HG02763 (cell line): ENCODE measurements around the gene CMTM3.
"Not testable (repeated sequence)": the region's sequence is repeated elsewhere in the genome, so short reads cannot be mapped to it uniquely, and the experiment has no call there.

Experiments used
- ATAC-seq: cut with Tn5 transposase; IDR thresholded peaks from one replicate; pipeline ENCODE4 v1.9.1; 2021; ENCODE audit warnings: mild to moderate bottlenecking, moderate library complexity; ENCODE audit not compliant: unreplicated experiment

Gene CMTM3

DNA sequence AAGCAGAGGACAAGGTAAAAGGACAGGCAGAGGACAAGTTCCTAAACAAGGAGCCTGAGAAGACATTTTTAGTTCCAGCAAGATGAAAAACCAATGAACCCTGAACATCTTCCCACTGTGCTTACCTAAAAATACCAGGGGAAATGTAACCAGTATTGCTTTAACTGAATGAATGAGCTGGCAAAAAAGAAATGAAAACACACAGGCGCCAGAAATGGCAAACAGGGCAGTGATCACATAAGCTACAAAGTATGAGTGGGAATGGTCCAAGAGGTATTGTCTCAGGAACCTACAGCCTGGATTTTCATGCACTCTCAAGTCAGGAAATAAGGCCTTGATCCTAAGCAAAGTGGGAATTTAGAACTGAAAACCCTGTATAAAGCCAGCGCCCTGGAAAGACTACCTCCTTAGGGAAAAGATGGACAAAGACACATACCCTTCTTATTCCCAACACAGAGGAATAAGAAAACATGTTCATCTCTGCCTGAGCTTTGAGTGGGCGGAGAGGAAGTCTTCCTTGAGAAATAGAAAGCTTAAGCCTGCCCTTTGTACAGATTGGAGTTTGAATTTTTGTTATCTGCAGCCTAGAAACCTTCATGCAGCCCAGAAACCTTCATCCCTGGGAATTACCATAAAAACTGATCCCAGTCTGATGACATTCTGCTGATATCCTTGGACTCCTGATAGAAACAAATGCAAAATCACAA, 23.1 kb upstream of the CMTM3 start:
- ATAC-seq, result no peak

DNA sequence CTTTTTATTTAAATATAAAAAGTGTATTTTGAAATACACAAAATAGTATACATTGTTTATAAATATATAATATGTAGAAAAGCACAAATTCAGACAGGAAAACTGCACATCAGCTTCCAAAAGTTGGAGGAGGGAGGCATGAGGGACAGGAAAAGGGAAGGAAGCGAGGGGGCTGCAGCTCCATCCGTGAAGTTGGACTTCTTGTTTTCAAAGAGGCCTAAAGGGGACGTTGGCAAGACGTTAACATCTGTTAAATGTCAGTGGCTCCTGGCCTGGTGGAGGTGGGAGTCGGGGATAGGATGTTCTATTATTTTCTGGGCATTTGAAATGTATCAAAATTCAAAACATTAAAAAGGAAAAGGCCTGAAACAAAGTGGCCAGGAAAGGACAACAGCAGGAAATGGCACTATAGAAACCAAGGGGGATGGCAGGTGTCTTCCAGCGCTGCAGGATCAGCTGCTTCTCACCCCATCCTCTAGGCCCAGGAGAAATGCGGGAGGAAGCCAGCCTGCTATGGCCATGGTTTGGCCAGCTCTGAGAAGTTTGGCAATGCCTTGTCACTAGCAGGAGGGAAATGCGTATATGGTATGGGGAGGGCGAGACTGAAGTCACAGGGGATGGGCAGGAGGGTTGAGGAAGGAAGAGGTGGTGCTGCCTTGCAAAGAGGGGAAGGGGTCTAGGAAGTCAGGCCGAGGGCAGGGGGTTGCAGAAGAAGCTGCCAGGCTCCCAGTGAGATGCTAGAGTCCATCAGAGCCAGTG, 18.8 kb upstream of the CMTM3 start:
- no peak for ATAC-seq

DNA sequence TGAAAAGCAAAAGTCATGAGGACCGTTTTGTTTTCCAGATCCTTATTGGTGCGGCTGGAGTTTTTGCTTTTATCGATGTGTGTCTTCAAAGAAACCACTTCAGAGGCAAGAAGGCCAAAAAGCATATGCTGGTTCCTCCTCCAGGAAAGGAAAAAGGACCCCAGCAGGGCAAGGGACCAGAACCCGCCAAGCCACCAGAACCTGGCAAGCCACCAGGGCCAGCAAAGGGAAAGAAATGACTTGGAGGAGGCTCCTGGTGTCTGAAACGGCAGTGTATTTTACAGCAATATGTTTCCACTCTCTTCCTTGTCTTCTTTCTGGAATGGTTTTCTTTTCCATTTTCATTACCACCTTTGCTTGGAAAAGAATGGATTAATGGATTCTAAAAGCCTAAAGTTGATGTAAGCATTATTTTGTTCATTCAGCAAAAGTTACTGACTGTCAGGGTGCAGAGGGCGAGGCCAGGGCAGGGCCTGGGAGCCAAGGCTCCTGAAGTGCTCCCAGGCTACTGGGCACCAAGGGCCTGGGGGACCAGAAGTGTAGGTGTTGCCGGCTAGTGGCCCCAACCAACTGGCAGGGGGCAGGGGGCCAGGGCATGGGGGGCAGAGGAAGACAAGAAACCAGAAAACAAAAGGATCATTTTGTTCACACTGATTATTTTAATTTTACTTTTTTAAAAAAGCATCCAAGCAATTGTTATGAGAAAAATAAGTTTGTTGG, 16.5 kb upstream of the CMTM3 start:
- ATAC-seq, result no peak

DNA sequence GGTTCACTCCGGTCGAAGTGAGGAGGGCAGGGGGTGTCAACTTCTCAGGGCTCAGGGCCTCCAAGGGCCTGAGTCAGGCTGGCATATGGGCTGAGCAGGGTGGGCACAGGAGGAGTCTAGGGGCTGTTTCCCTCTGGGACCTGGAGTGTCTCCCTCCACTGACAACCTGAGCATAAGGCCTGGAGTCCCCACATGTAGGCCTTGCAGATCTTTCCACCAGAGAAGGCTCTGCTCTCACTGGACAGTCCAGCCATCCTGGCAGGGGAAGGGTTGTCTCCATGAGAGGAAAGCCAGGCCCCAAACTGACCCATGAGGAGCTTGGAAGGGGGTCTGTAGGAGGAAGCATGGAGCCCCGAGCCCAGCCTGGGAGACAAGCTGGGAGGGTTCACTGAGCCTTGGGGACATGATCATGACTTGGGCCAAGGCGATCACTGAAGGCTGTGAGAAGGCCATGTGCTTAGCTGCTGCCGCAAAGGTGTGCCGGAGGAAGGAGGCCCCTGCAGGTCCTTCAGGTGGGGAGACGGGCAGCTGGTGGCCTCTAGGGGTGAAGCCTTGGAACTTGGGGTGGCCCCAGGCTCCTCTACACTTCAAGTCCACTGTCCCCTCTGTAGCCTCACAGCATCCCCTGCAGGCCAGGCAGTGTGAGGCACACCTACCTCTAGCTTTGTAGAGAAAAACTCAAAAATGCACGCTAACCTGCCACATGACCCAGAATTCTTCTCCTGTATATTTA, 15.4 kb upstream of the CMTM3 start:
- ATAC-seq, result peak; percentile 61

DNA sequence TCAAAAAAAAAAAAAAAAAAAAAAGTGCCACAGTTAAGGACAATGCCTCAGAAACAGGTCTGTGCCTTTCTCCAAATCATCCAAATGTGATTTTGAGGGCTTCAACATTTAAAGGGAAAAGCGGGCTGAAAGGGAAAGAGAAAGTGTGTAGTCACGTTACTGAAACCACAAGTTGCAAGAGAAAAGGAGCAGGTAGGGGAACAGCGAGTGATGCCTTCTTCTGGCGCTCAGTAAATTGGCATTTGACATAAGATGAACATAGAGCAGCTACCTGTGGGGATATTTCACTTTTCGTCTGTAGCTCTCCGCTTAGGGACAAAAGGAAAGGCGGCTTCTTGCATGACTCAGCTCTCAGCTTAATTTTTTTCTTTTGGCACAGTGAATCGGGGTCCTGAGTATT, 14.2 kb upstream of the CMTM3 start:
- ATAC-seq, result no peak

DNA sequence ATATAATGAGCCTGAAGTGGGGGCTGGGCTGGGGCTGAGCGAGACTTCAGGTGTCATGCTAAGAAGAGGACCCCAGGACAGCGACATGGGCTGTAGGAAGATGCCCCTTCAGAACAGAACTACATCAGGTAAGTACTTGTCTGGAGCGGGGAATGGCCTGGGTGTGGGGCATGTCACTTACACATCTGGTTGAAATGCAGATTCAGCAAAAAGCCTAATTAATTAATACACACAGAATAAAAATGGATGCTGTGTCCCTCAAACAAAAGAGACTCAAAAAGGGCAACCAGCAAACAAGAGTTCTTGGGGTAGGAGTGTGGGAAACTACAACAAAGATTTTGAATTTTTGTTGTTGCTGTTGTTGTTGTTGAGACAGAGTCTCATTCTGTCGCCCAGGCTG, 13.5 kb upstream of the CMTM3 start:
- no peak for ATAC-seq

DNA sequence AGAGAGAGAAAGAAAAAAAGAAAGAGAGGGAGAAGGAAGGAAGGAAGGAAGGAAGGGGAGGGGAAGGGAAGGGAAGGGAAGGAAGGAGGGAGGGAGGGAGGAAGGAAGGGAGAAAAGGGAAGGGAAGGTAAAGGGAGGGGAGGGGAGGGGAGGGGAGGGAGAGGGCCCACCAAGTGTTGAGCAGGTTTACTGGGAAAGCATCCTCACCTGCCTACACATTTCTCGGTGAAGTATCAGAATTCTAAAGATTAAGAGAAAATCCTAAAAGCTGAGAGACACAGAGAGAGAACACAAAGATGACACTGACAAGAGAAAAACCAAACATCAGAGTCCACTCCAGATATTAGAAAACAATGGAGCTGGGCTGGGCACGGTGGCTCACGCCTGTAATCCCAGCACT, 12.3 kb upstream of the CMTM3 start:
- no peak for ATAC-seq

DNA sequence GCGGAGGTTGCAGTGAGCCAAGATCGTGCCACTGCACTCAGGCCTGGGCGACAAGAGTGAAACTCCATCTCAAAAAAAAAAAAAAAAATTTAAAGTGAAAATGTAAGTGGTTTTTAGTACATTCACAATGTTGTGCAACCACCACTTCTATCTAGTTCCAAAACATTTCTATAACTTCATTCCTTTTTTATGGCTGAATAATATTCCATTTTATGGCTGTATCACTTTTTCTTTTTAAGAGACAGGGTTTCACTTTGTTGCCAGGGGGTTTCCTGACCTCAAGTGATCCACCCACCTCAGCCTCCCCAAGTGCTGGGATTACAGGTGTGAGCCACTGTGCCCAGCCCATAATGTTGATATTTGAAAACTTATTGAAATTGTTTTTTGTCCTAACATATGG, 11.7 kb upstream of the CMTM3 start:
- ATAC-seq, result no peak

DNA sequence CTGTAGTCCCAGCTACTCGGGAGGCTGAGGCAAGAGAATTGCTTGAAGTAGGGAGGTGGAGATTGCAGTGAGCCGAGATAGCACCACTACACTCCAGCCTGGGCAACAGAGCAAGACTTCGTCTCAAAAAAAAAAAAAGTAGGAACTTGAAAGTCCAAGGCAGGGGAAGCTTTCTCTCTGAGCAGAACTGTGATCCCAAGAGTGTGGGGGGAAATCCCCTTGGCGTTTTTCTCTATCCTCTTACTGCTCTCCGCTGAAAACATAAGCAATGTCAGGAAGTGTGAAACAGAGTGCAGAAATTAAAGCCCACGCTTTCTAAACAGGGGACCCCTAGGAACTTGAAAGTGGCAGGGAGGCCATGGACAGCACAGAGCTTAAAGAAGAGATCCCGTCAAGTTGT, 9.8 kb upstream of the CMTM3 start:
- ATAC-seq, result no peak

DNA sequence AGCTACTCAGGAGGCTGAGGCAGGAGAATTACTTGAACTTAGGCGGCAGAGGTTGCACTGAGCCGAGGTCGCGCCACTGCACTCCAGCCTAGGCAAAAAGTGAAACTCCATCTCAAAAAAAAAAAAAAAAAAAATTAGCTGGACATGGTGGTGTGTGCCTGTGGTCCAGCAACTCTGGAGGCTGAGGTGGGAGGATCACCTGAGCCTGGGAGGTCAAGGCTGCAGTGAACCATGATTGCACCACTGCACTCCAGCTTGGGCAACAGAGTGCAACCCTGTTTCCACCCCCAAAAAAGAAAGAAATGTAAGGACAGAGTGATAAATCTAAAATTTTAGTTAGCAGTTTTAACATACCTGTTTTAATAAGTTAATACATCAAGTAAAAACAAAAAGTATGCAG, 7.9 kb upstream of the CMTM3 start:
- not testable (repeated sequence) for ATAC-seq

DNA sequence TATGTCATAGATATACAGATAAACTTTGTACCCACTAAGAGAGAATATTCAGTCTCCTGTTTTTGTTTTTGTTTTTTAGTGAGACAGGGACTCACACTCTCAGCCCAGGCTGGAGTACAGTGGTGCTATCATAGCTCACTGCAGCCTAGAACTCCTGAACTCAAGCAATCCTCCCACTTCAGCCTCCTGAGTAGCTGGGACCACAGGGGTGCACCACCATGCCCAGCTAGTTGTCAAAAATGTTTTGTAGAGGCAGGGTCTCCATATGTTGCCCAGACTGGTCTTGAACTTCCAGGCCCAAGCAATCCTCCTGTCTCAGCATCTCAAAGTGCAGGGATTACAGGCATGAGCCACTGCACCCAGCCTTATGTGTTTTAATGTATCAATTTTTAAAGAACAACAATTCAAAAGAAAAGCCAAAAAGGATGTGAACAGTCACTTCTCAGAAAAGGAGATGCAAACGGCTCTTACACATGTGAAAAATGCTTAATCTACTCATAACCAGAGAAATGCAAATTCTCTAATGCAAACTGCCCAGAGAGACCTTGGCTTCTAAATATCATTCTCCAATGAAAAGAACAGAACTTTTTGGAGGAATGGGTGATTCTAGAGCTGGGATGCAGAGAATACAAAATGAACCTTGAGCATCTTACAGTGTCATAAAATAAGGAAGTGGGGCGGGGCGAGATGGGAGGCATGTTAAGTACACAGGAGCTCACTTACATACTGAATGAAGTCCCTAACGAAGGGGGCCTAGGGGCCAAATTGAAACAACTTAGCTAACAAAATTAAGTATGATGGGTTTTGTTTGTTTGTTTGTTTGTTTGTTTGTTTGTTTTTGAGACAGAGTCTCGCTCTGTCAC, 7.3 kb upstream of the CMTM3 start:
- ATAC-seq, result no peak

DNA sequence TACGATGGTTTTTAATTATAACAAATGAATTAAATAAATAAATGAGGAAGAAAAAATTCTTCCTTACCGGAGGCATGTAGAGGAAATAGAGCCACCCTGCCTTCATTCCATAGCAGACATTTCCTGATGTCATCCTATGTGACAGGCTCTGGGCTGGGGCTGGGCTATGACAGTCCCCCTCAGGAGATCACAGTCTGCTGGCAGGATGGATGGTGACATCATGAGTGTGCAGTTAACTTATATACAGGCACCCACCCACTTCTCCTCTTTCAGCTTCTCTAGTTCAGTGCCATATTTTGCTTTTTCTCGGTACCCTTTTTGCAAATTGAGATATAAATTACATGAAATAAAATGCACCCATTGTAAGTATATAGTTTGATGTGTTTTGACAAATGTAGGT, 6.4 kb upstream of the CMTM3 start:
- ATAC-seq, result no peak

DNA sequence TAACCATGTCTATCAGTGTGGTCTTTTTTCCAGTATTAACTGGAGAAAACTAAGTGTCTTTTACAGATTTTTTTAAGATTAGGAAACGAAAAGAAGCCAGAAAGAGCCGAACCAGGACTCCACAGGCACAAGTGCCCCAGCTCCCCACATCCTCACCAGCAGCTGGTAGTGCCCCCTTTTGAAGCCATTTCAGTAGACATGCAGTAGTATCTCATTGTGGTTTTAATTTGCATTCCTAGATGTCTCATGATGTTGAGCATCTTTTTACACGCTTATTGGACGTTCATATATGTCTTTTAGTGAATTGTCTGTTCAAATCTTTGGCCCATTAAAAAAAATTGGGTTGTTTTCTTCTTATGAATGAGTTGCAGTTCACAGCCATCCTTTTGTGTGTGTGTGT, 4.8 kb upstream of the CMTM3 start:
- no peak for ATAC-seq

DNA sequence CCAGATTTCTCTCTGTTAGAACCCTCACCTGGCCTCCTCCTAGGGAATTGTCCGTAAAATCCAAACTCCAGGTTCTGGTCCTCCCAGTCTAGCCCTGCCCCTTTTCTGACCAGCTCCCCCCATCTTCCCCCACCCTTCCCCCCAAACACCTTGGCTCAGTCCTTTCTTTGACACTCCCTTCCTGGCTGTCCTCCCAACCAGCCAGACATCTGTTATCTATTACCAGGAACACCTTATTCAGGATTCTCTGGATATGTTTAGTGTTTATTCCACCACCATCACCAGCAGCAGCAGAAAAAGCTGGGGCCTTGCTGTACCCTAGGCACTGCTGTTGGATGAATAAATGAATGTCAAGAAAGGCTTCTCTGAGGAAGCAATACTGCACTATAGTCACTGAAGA, 4.0 kb upstream of the CMTM3 start:
- ATAC-seq, result no peak

DNA sequence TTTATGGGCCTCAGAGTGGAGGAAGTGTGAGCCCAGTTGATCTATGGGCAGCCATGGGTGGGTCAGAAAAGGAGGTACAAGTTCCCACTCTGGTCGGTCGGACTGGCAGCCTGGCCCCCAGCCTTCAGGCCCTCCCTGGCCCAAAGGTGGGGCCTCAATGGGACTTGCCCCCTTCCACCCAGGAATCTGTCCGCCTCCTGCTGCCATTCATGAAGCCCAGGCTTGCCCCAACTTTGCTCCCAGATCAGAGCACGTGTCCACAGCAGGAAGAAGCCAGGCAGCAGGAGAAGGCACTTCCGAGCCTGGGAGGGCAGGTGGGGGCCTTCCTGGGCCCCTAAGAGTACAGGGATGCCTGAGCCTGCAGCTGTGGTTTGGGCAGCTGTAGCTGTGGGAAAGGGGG, 3.0 kb upstream of the CMTM3 start:
- ATAC-seq, result no peak

DNA sequence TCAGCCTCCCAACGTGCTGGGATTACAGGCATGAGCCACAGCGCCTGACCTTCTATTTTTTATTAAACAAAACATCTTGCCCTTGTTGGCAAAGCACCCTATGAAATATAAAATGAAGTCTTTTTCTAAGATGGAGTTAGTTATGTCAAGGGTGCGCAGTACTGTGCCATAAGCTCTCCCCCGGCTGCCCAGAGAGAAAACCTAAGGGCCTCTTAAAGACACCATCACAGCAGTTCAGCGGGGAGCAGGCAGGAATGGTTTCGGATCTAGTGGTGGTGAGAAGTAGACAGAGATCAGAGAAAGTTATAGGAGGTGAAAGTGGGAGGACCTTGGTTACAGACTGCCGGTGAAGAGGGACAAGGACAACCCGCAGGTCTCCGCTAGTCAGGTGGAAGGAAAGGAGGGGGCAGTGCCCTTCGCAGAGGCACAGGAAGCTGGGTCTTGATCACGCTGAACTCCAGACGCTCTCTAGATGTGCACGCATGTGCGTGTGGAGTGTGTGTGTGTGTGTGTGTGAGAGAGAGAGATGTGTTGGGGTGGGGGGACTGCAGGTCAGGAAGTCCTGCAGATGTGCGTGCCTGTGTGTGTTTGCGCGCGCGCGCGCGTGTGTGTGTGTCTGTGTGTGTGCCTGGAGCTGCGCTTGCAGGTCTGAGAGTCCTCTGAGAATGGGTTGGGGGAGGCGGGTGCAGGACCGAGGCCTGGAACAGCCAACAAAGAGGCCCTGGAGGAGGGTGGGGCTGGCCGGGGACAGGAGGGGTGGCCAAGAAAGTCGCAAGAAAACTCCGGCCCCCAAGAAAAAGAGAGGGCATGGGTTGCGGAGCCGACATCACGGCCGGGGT, 748 bp upstream of the CMTM3 start:
- ATAC-seq, result no peak

DNA sequence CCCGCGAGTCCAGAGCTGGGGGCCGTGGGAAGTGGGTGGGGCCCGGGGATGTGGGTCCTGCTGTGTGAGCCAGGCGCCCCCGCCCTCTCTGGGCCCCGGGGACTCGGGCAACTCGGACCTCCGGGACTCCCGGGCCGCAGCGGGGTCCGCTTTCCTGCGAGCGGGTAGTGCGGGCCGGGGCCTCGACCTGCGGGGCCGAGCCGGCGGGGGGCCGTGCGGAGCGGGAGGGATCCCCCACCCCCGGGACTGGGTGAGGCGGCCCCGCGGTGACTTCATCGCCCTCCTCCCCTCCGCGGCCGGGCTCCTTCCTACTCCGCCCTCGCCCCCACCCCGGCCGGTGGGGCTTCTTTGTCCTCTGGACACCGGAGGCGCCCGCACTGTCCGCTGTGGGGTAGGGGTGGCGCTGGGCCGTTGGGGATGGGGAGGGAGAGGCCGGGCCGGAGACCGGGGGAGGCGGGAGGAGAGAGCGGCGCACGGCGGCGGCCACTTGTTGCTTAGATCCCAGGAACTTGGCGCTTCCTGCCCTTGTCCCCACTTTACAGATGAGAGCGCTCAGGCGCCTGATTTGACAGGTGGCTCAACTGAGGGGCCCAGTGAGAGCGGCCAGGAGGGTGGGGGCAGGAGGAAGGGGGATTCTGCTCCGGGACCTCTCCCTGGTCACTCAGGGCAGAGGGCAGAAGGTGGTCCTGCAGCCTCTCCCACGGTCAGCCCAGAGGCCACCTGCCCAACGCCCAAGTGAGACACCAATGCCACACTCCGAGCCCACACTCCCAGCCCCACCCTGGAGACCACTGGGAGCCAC, 874 bp downstream of the CMTM3 start:
- no peak for ATAC-seq

DNA sequence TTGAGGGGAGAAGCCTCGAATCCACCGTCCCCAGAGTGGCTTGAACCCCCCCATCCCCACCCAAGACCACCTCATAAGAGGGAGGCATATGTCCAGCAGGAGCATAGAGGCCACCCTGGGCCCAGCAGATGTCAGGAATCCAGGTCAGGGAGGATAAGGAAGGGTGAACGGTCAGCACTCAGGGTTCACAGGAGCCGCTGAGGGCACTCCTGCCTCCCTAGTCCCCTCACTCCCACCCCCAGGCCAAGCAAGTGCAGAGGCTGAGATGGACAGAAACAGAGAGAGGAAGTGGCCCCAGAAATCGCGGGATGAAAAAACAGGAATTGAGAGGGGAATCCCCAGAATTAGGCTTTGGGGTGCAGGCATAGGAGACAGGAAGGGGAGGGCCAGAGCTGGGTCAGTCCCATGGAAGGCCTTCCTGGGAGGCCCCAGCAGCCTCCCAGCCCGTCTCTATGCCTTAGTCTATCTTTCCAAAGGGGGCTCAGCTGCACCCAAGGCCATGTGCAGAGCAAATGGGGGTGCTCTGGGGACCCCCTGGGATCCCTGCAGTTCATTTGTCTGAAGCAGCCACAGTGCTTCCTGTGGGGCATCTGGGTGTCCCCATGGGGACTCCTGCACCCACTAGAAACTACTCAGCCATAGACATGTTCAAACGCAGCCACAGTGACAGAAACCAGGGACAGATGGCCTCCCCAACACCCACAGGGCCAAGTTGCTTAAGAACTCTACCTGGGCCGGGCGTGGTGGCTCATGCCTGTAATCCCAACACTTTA, 1.7 kb downstream of the CMTM3 start:
- ATAC-seq, result peak; percentile 33
